Keratinocyte (primary cell): Measurements from ENCODE around the gene HSP90AA1. TPM values are rescaled to one million over a fixed set of nuclear protein-coding genes. Genes with fewer than 3 reads are reported as not detected.

Source experiments
- DNase-seq: peaks from one replicate; pipeline ENCODE4 v3.0.0-alpha.2; 2011; ENCODE audit warnings: low read depth, missing footprints, low spot score
- FAIRE-seq: peaks from 2 replicates; lab custom pipeline; 2011; peaks lifted over from hg19 to GRCh38; lab: Jason Lieb, UNC
- H2AFZ ChIP-seq: 2 replicates; pipeline ENCODE4 v1.6.0; 2012; ENCODE audit warnings: low read length, control low read depth, inconsistent platforms; ENCODE audit not compliant: control insufficient read depth
- H3K27ac ChIP-seq: 2 replicates; pipeline ENCODE4 v1.5.1; 2011; ENCODE audit warnings: low read length; ENCODE audit not compliant: control insufficient read depth, insufficient read depth
- H3K27me3 ChIP-seq: 3 replicates; pipeline ENCODE4 v1.6.0; 2011; ENCODE audit warnings: low read length; ENCODE audit not compliant: control insufficient read depth, insufficient read depth; ENCODE audit errors: extremely low read depth
- H3K36me3 ChIP-seq, 2 experiments: 2 replicates in 1 of 2; 3 replicates in 1 of 2; pipeline ENCODE4 v1.5.1; 2011; ENCODE audit warnings: low read length in 2 of 2, mild to moderate bottlenecking in 1 of 2; ENCODE audit not compliant: control insufficient read depth in 2 of 2, insufficient read depth in 2 of 2; ENCODE audit errors: extremely low read depth in 1 of 2
- H3K4me1 ChIP-seq: 3 replicates; pipeline ENCODE4 v1.5.1; 2011; ENCODE audit warnings: low read length; ENCODE audit not compliant: control insufficient read depth, insufficient read depth; ENCODE audit errors: extremely low read depth
- H3K4me2 ChIP-seq: 3 replicates; pipeline ENCODE4 v1.6.0; 2011; ENCODE audit warnings: low read depth, low read length; ENCODE audit not compliant: control insufficient read depth, insufficient read depth; ENCODE audit errors: extremely low read depth
- H3K4me3 ChIP-seq, 3 experiments: fragments of 200-600 bp in 1 of 3; sonication (generic) in 1 of 3; 2 replicates in 2 of 3; 3 replicates in 1 of 3; pipeline ENCODE4 v1.5.1; 2011 to 2016; ENCODE audit warnings: low read length in 3 of 3, mild to moderate bottlenecking in 3 of 3, control low read depth in 2 of 3, inconsistent platforms in 1 of 3, low read depth in 1 of 3, mixed read lengths in 1 of 3, mixed run types in 1 of 3, moderate library complexity in 1 of 3; ENCODE audit not compliant: control insufficient read depth in 2 of 3, insufficient read depth in 2 of 3; ENCODE audit errors: extremely low read depth in 1 of 3
- H3K79me2 ChIP-seq: 2 replicates; pipeline ENCODE4 v1.6.0; 2012; ENCODE audit warnings: low read length; ENCODE audit not compliant: control insufficient read depth, insufficient read depth
- H3K9ac ChIP-seq: 3 replicates; pipeline ENCODE4 v1.6.0; 2011; ENCODE audit warnings: low read length; ENCODE audit not compliant: control insufficient read depth, insufficient read depth; ENCODE audit errors: extremely low read depth
- H3K9me1 ChIP-seq: 3 replicates; pipeline ENCODE4 v1.6.0; 2011; ENCODE audit warnings: low read length; ENCODE audit not compliant: control insufficient read depth, insufficient read depth; ENCODE audit errors: extremely low read depth
- H3K9me3 ChIP-seq: 2 replicates; pipeline ENCODE4 v1.5.1; 2012; ENCODE audit warnings: low read depth, low read length; ENCODE audit not compliant: control insufficient read depth
- H4K20me1 ChIP-seq: 3 replicates; pipeline ENCODE4 v1.6.0; 2011; ENCODE audit warnings: low read length; ENCODE audit not compliant: control insufficient read depth, insufficient read depth; ENCODE audit errors: extremely low read depth
- CTCF ChIP-seq, 3 experiments: IDR thresholded peaks in 1 of 3; conservative IDR thresholded peaks in 1 of 3; optimal IDR thresholded peaks in 1 of 3; 2 replicates in 2 of 3; 3 replicates in 1 of 3; pipeline versions ENCODE3 to v1.5.1; 2011; ENCODE audit warnings: low read length in 3 of 3, mild to moderate bottlenecking in 3 of 3, moderate library complexity in 2 of 3, control low read depth in 1 of 3, inconsistent platforms in 1 of 3; ENCODE audit not compliant: insufficient read depth in 2 of 3; ENCODE audit errors: extremely low read depth in 1 of 3
- EZH2 ChIP-seq: IDR thresholded peaks from one replicate; pipeline ENCODE4 v1.6.1; 2012; ENCODE audit warnings: inconsistent platforms, mild to moderate bottlenecking, low read length, moderate library complexity
- dilution Hi-C: fragments of 300-500 bp; cut with MboI; formaldehyde crosslinking; loops from one replicate; pipeline ENCODE4 v1.7.0; 2020; ENCODE audit warnings: low sequenced_read_pairs; ENCODE audit not compliant: extremely low pct_ligation_motif_present
- polyA plus RNA-seq, 5 experiments: library from polyadenylated mRNA; depleted of rRNA in 3 of 5; stranded (reverse) in 3 of 5; stranded (forward) in 1 of 5; unstranded in 1 of 5; fragments of >200 nt; gene quantifications; 1 replicate in 1 of 5; 2 replicates in 3 of 5; 3 replicates in 1 of 5; pipeline versions ENCODE4 v1.2.1 to v1.2.3, GENCODE V29; 2011 to 2012; ENCODE audit warnings: missing spikeins in 2 of 5, low read depth in 1 of 5, low replicate concordance in 1 of 5

HSP90AA1 gene
- polyA plus RNA-seq, 1 donor (not counting 4 experiments of a cell fraction or from before 2014, with no cell fraction given) = 898 TPM

GRCh38 chr14:102125546-102125945 is 38.7 kb upstream of the HSP90AA1 start:
- peaks cover 0 to 1% of the 10 kb centered on the region in 2 experiments for H3K36me3 ChIP-seq
- peak overlapping the region; percentile 61 for H3K4me2 ChIP-seq
- DNase-seq = no peak
- no peaks in the 10 kb centered on the region for H4K20me1 ChIP-seq
- H3K79me2 ChIP-seq = no peaks in the 10 kb centered on the region
- no peak overlapping the region for H3K4me3 ChIP-seq
- TF ChIP-seq EZH2 (no peak), CTCF (optimal IDR thresholded peaks at IDR 0.05 in 1 of 3, IDR thresholded peaks at IDR 0.05 in 1 of 3, conservative IDR thresholded peaks at IDR 0.05 in 1 of 3; ENCODE audit: extremely low read depth in 1 of 3, insufficient read depth in 2 of 3, low read length in 3 of 3) (no peak)
- peak; percentile 66 for FAIRE-seq
- no peaks in the 10 kb centered on the region for H3K27me3 ChIP-seq
- H3K9ac ChIP-seq = no peak overlapping the region
- no peaks in the 10 kb centered on the region for H3K9me3 ChIP-seq
- dilution Hi-C loops = no loop called here
- no peak overlapping the region for H2AFZ ChIP-seq
- H3K4me1 ChIP-seq = peaks cover 16% of the 10 kb centered on the region
- H3K27ac ChIP-seq = no peak overlapping the region
- no peaks in the 10 kb centered on the region for H3K9me1 ChIP-seq

- no peaks in the 10 kb centered on the region for H3K27me3 ChIP-seq
- no peak overlapping the region for H3K9ac ChIP-seq
- no peak overlapping the region for H3K4me2 ChIP-seq
- dilution Hi-C loops = no loop called here
- no peak for TF ChIP-seq EZH2
- TF ChIP-seq CTCF (optimal IDR thresholded peaks at IDR 0.05 in 1 of 3, IDR thresholded peaks at IDR 0.05 in 1 of 3, conservative IDR thresholded peaks at IDR 0.05 in 1 of 3; ENCODE audit: extremely low read depth in 1 of 3, insufficient read depth in 2 of 3, low read length in 3 of 3) = no peak
- H4K20me1 ChIP-seq = no peaks in the 10 kb centered on the region
- no peak overlapping the region for H3K27ac ChIP-seq
- DNase-seq (no peak), FAIRE-seq (no peak)
- no peak overlapping the region for H3K4me3 ChIP-seq
- H3K9me3 ChIP-seq = no peaks in the 10 kb centered on the region
- H3K4me1 ChIP-seq = peaks cover 16% of the 10 kb centered on the region
- H3K36me3 ChIP-seq = peaks cover 0 to 1% of the 10 kb centered on the region in 2 experiments
- H3K9me1 ChIP-seq = no peaks in the 10 kb centered on the region
- no peaks in the 10 kb centered on the region for H3K79me2 ChIP-seq
- H2AFZ ChIP-seq = no peak overlapping the region
Measured at GRCh38 chr14:102124419-102124818, 37.6 kb upstream of the HSP90AA1 start.
